Vagina (tissue), 2 donors: Measurements from ENCODE around the gene SUPV3L1. TPM values are rescaled to one million over a fixed set of nuclear protein-coding genes. Genes with fewer than 3 reads are reported as not detected.
"Not testable (repeated sequence)": the region's sequence is repeated elsewhere in the genome, so short reads cannot be mapped to it uniquely, and the experiment has no call there.

ENCODE experiments used
- DNase-seq, 2 donors: peaks; one replicate each; pipeline ENCODE4 v3.0.0-alpha.2; 2017; ENCODE audit errors: extremely low spot score in 2 of 2
- H3K27ac ChIP-seq: fragments of 200-600 bp; sonication (generic); one replicate; pipeline ENCODE4 v1.5.1; 2019
- H3K27me3 ChIP-seq: fragments of 200-600 bp; sonication (generic); one replicate; pipeline ENCODE4 v1.5.1; 2019
- H3K36me3 ChIP-seq, 2 donors: fragments of 200-600 bp; sonication (generic); one replicate each; pipeline ENCODE4 v1.5.1; 2017 to 2019
- H3K4me1 ChIP-seq: fragments of 200-600 bp; sonication (generic); one replicate; pipeline ENCODE4 v1.5.1; 2019
- H3K4me3 ChIP-seq, 2 donors: fragments of 200-600 bp; sonication (generic); 1 replicate in 1 of 2; 2 replicates in 1 of 2; pipeline ENCODE4 v1.5.1; 2016 to 2019
- H3K9me3 ChIP-seq: fragments of 200-600 bp; sonication (generic); one replicate; pipeline ENCODE4 v1.5.1; 2019
- CTCF ChIP-seq, 3 experiments: fragments of 450-650 bp in 2 of 3; fragments of 200-600 bp in 1 of 3; sonication (generic) in 1 of 3; IDR thresholded peaks; one replicate each; pipeline ENCODE4 v1.5.1; 2017 to 2019; ENCODE audit warnings: antibody characterized with exemption in 3 of 3, mild to moderate bottlenecking in 2 of 3, moderate library complexity in 2 of 3
- POLR2A ChIP-seq, 2 donors: fragments of 450-650 bp; IDR thresholded peaks; one replicate each; pipeline ENCODE4 v1.6.1; 2017; ENCODE audit warnings: antibody characterized with exemption in 2 of 2, mild to moderate bottlenecking in 2 of 2, moderate library complexity in 2 of 2
- POLR2AphosphoS5 ChIP-seq, 2 donors: sonication (generic); formaldehyde crosslinking; IDR thresholded peaks; one replicate each; pipeline ENCODE4 v1.9.0; 2017; ENCODE audit warnings: antibody characterized with exemption in 2 of 2, mild to moderate bottlenecking in 2 of 2, low read depth in 1 of 2; ENCODE audit not compliant: insufficient read depth in 1 of 2
- intact Hi-C: fragments of 100-400 bp; cut with DNase I; formaldehyde crosslinking; loops from one replicate; pipeline ENCODE4 v1.15.1; 2023
- total RNA-seq: library from RNA; depleted of rRNA; stranded (reverse); fragments of >200 nt; gene quantifications from one replicate; pipeline ENCODE4 v1.2.3, GENCODE V29; 2016

Gene SUPV3L1
- total RNA-seq, 1 donor from 2014 or later = 27.5 TPM

- peaks cover 0 to 40% of the 10 kb centered on the region in 2 donors for H3K36me3 ChIP-seq
- no peak overlapping the region for H3K4me3 ChIP-seq
- no peak for DNase-seq
- H3K27ac ChIP-seq = no peak overlapping the region
- no peak for TF ChIP-seq CTCF (IDR thresholded peaks at IDR 0.05)
- no peak for TF ChIP-seq POLR2AphosphoS5 (IDR thresholded peaks at IDR 0.05; ENCODE audit: insufficient read depth in 1 of 2, low read depth in 1 of 2)
- TF ChIP-seq POLR2A (IDR thresholded peaks at IDR 0.05) = no peak
- no peaks in the 10 kb centered on the region for H3K9me3 ChIP-seq
- intact Hi-C loops = no loop called here
- H3K4me1 ChIP-seq = no peaks in the 10 kb centered on the region
- H3K27me3 ChIP-seq = no peaks in the 10 kb centered on the region
Measured at GRCh38 chr10:69160809-69161241, 19.2 kb upstream of the SUPV3L1 start.

- no peak for DNase-seq
- Histone ChIP-seq H3K4me1 (no peaks in the 10 kb centered on the region), H3K27ac (no peak overlapping the region), H3K36me3 (peaks cover 0 to 45% of the 10 kb centered on the region in 2 donors), H3K27me3 (no peaks in the 10 kb centered on the region), H3K9me3 (no peaks in the 10 kb centered on the region), H3K4me3 (no peak overlapping the region)
- TF ChIP-seq POLR2A (IDR thresholded peaks at IDR 0.05) = no peak
- no peak for TF ChIP-seq POLR2AphosphoS5 (IDR thresholded peaks at IDR 0.05; ENCODE audit: insufficient read depth in 1 of 2, low read depth in 1 of 2)
- TF ChIP-seq CTCF (IDR thresholded peaks at IDR 0.05) = no peak
- intact Hi-C loops = no loop called here
Measured at GRCh38 chr10:69168493-69168892, 11.5 kb upstream of the SUPV3L1 start.

GRCh38 chr10:69172241-69172982 lies 7.6 kb upstream of the SUPV3L1 start:
- intact Hi-C loops = no loop called here
- H3K4me1 ChIP-seq = no peaks in the 10 kb centered on the region

GRCh38 chr10:69175326-69175725 lies 4.7 kb upstream of the SUPV3L1 start:
- H3K27me3 ChIP-seq, intact Hi-C loops: not testable (repeated sequence)

More at GRCh38 chr10:69172241-69172982, 7.6 kb upstream of the SUPV3L1 start:
- TF ChIP-seq POLR2A (IDR thresholded peaks at IDR 0.05) = no peak
- no peak for TF ChIP-seq CTCF (IDR thresholded peaks at IDR 0.05)
- no peak for TF ChIP-seq POLR2AphosphoS5 (IDR thresholded peaks at IDR 0.05; ENCODE audit: insufficient read depth in 1 of 2, low read depth in 1 of 2)
- DNase-seq = no peak
- Histone ChIP-seq H3K36me3 (peaks cover 0 to 32% of the 10 kb centered on the region in 2 donors), H3K27ac (no peak overlapping the region), H3K27me3 (no peaks in the 10 kb centered on the region), H3K4me3 (no peak overlapping the region), H3K9me3 (no peaks in the 10 kb centered on the region)

GRCh38 chr10:69176823-69177222 lies 3.2 kb upstream of the SUPV3L1 start:
- Histone ChIP-seq H3K4me3 (no peak overlapping the region), H3K4me1 (peaks cover 19% of the 10 kb centered on the region), H3K27me3 (no peaks in the 10 kb centered on the region), H3K36me3 (peaks cover 0 to 7% of the 10 kb centered on the region in 2 donors), H3K9me3 (no peaks in the 10 kb centered on the region), H3K27ac (no peak overlapping the region)
- intact Hi-C loops = no loop called here
- no peak for TF ChIP-seq POLR2AphosphoS5 (IDR thresholded peaks at IDR 0.05; ENCODE audit: insufficient read depth in 1 of 2, low read depth in 1 of 2)
- no peak for TF ChIP-seq CTCF (IDR thresholded peaks at IDR 0.05)
- no peak for TF ChIP-seq POLR2A (IDR thresholded peaks at IDR 0.05)
- DNase-seq = no peak

More at GRCh38 chr10:69175326-69175725, 4.7 kb upstream of the SUPV3L1 start:
- H3K4me1 ChIP-seq, H3K4me3 ChIP-seq, DNase-seq, H3K27ac ChIP-seq, H3K9me3 ChIP-seq: not testable (repeated sequence)
- peaks cover 0 to 22% of the 10 kb centered on the region in 2 donors for H3K36me3 ChIP-seq
